ENCODE measurements around the gene TPRA1.

TPRA1 gene

GRCh38 chr3:127624063-127624462, 33.5 kb upstream of the TPRA1 start:
- no peak overlapping the region for H3K27ac Mint-ChIP-seq
- H3K4me3 Mint-ChIP-seq = no peak overlapping the region
- H3K27me3 Mint-ChIP-seq = peaks cover 18% of the 10 kb centered on the region

GRCh38 chr3:127622772-127623576, 32.4 kb upstream of the TPRA1 start:
- peaks cover 10% of the 10 kb centered on the region for H3K27me3 Mint-ChIP-seq
- H3K36me3 Mint-ChIP-seq (ENCODE audit: low read depth) = peaks cover 54% of the 10 kb centered on the region
- H3K9me3 Mint-ChIP-seq = no peaks in the 10 kb centered on the region
- H3K4me1 Mint-ChIP-seq (ENCODE audit: low read depth) = peaks cover 20% of the 10 kb centered on the region
- H3K27ac Mint-ChIP-seq = no peak overlapping the region
- no peak for DNase-seq
- no peak overlapping the region for H3K4me3 Mint-ChIP-seq

More at GRCh38 chr3:127624063-127624462, 33.5 kb upstream of the TPRA1 start:
- peaks cover 25% of the 10 kb centered on the region for H3K4me1 Mint-ChIP-seq (ENCODE audit: low read depth)
- peaks cover 43% of the 10 kb centered on the region for H3K36me3 Mint-ChIP-seq (ENCODE audit: low read depth)
- peaks cover 4% of the 10 kb centered on the region for H3K9me3 Mint-ChIP-seq
- no peak for DNase-seq

GRCh38 chr3:127622031-127622430, 31.5 kb upstream of the TPRA1 start:
- H3K36me3 Mint-ChIP-seq (ENCODE audit: low read depth) = peaks cover 63% of the 10 kb centered on the region
- H3K27ac Mint-ChIP-seq = no peak overlapping the region
- peaks cover 14% of the 10 kb centered on the region for H3K4me1 Mint-ChIP-seq (ENCODE audit: low read depth)
- peaks cover 2% of the 10 kb centered on the region for H3K27me3 Mint-ChIP-seq
- no peak overlapping the region for H3K4me3 Mint-ChIP-seq
- H3K9me3 Mint-ChIP-seq = no peaks in the 10 kb centered on the region
- no peak for DNase-seq

GRCh38 chr3:127620637-127621375, 30.3 kb upstream of the TPRA1 start:
- Mint-ChIP-seq H3K36me3 (ENCODE audit: low read depth) (peaks cover 76% of the 10 kb centered on the region), H3K4me1 (ENCODE audit: low read depth) (peaks cover 2% of the 10 kb centered on the region), H3K27me3 (no peaks in the 10 kb centered on the region), H3K9me3 (no peaks in the 10 kb centered on the region), H3K27ac (no peak overlapping the region), H3K4me3 (no peak overlapping the region)
- DNase-seq = no peak

- H3K9me3 Mint-ChIP-seq = no peaks in the 10 kb centered on the region
- H3K4me3 Mint-ChIP-seq = no peak overlapping the region
- H3K36me3 Mint-ChIP-seq (ENCODE audit: low read depth) = peaks cover 95% of the 10 kb centered on the region
- no peak overlapping the region for H3K27ac Mint-ChIP-seq
- no peaks in the 10 kb centered on the region for H3K4me1 Mint-ChIP-seq (ENCODE audit: low read depth)
- DNase-seq = no peak
- no peaks in the 10 kb centered on the region for H3K27me3 Mint-ChIP-seq
Measured at GRCh38 chr3:127618891-127619290, 28.4 kb upstream of the TPRA1 start.

GRCh38 chr3:127616836-127617605, 26.5 kb upstream of the TPRA1 start:
- DNase-seq = no peak
- Mint-ChIP-seq H3K36me3 (ENCODE audit: low read depth) (peaks cover 98% of the 10 kb centered on the region), H3K9me3 (no peaks in the 10 kb centered on the region), H3K27me3 (no peaks in the 10 kb centered on the region), H3K4me3 (no peak overlapping the region), H3K27ac (no peak overlapping the region), H3K4me1 (ENCODE audit: low read depth) (no peaks in the 10 kb centered on the region)

- H3K27ac Mint-ChIP-seq = no peak overlapping the region
- no peaks in the 10 kb centered on the region for H3K9me3 Mint-ChIP-seq
- H3K27me3 Mint-ChIP-seq = no peaks in the 10 kb centered on the region
- H3K4me3 Mint-ChIP-seq = no peak overlapping the region
- no peaks in the 10 kb centered on the region for H3K4me1 Mint-ChIP-seq (ENCODE audit: low read depth)
- H3K36me3 Mint-ChIP-seq (ENCODE audit: low read depth) = peaks cover 97% of the 10 kb centered on the region
- no peak for DNase-seq
Measured at GRCh38 chr3:127615631-127616305, 25.2 kb upstream of the TPRA1 start.

GRCh38 chr3:127614928-127615589, 24.5 kb upstream of the TPRA1 start:
- DNase-seq = no peak
- H3K4me1 Mint-ChIP-seq (ENCODE audit: low read depth) = no peaks in the 10 kb centered on the region
- H3K4me3 Mint-ChIP-seq = no peak overlapping the region
- no peaks in the 10 kb centered on the region for H3K9me3 Mint-ChIP-seq
- H3K27me3 Mint-ChIP-seq = no peaks in the 10 kb centered on the region
- no peak overlapping the region for H3K27ac Mint-ChIP-seq
- H3K36me3 Mint-ChIP-seq (ENCODE audit: low read depth) = peaks cover 97% of the 10 kb centered on the region

GRCh38 chr3:127613406-127613805, 22.9 kb upstream of the TPRA1 start:
- Mint-ChIP-seq H3K36me3 (ENCODE audit: low read depth) (peaks cover 98% of the 10 kb centered on the region), H3K9me3 (no peaks in the 10 kb centered on the region), H3K4me1 (ENCODE audit: low read depth) (peaks cover 1% of the 10 kb centered on the region), H3K27me3 (no peaks in the 10 kb centered on the region), H3K4me3 (no peak overlapping the region), H3K27ac (no peak overlapping the region)
- no peak for DNase-seq

GRCh38 chr3:127612966-127613365, 22.4 kb upstream of the TPRA1 start:
- DNase-seq = no peak
- Mint-ChIP-seq H3K4me1 (ENCODE audit: low read depth) (peaks cover 1% of the 10 kb centered on the region), H3K4me3 (no peak overlapping the region), H3K36me3 (ENCODE audit: low read depth) (peaks cover 98% of the 10 kb centered on the region), H3K27me3 (no peaks in the 10 kb centered on the region), H3K9me3 (no peaks in the 10 kb centered on the region), H3K27ac (no peak overlapping the region)

GRCh38 chr3:127611251-127611650, 20.7 kb upstream of the TPRA1 start:
- Mint-ChIP-seq H3K4me1 (ENCODE audit: low read depth) (peaks cover 1% of the 10 kb centered on the region), H3K9me3 (no peaks in the 10 kb centered on the region), H3K27me3 (no peaks in the 10 kb centered on the region), H3K36me3 (ENCODE audit: low read depth) (peaks cover 98% of the 10 kb centered on the region), H3K27ac (no peak overlapping the region), H3K4me3 (no peak overlapping the region)
- no peak for DNase-seq

- no peak for DNase-seq
- Mint-ChIP-seq H3K4me3 (no peak overlapping the region), H3K27me3 (no peaks in the 10 kb centered on the region), H3K36me3 (ENCODE audit: low read depth) (peaks cover 98% of the 10 kb centered on the region), H3K9me3 (no peaks in the 10 kb centered on the region), H3K4me1 (ENCODE audit: low read depth) (peaks cover 1% of the 10 kb centered on the region), H3K27ac (no peak overlapping the region)
Measured at GRCh38 chr3:127610105-127610504, 19.6 kb upstream of the TPRA1 start.

GRCh38 chr3:127608362-127608718, 17.8 kb upstream of the TPRA1 start:
- DNase-seq = no peak
- Mint-ChIP-seq H3K9me3 (no peaks in the 10 kb centered on the region), H3K27me3 (no peaks in the 10 kb centered on the region), H3K4me1 (ENCODE audit: low read depth) (peaks cover 5% of the 10 kb centered on the region), H3K4me3 (no peak overlapping the region), H3K27ac (no peak overlapping the region), H3K36me3 (ENCODE audit: low read depth) (peaks cover 98% of the 10 kb centered on the region)

All from activated T-cell treated with anti-CD3 and anti-CD28 coated beads, Interleukin-2, amount 50 U/mL, for 24 hours (primary cell).